Fibroblast of peridontal ligament (primary cell): ENCODE measurements around the gene CCDC88C.

Source experiments
- DNase-seq: peaks from one replicate; pipeline ENCODE4 v3.0.0-alpha.2; 2010; ENCODE audit errors: extremely low read depth

CCDC88C gene

DNA sequence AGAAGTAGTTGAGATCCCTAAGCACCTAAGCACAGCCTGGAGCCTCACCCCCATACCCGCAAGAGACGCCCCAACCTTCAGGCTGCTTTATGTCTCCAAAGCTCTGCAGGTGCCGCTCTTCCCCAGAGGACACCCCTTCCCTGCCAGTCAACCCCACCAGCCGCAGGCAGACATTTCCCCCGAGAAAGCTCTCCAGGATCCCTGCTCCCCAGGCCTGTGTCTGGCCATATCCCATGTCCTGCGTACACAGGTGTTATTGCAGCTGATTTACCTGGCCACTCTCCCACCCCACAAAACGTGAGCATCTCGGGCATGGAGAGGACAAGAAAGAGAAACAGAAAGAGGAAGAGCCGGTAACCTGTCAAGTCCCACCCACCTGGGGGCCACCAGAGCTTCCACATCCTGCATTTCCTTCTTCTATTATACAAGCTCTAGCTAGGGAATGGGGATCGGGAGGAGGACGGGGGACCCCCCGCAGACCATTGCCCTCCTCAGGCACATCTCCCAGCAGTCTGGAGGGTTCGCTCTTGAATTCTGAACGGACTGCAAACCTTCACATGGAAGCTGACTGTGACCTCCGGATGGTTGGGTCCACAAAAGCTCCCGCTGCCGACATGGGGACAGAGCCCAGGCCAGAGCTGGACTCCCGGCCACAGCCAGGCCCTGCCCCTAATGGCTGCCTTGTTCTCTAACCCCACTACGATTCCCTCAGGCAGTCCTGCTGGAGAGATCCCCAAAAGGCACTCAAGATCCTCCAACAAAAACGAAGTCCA lies 17.6 kb downstream of the CCDC88C start:
- no peak for DNase-seq

DNA sequence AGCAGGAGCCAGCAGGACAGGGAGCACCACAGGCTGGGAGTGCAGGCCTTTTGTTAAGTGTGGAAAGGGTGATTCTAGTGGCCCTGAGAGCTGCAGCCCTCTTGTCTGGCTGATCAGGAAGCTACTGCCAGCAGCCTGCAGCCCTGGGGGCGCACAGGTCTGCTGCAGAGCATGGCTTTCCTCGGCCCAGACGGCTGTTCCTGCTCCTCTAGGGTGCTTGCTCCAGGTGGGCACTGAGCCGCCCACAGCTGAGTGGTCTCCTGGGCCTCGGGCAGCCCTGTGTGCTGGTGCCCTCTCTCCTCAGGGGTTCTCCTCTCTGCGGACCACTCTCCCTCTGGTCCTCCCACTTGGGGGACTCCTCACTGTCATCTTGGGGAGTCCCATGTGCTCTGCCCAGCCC lies 18.9 kb downstream of the CCDC88C start:
- no peak for DNase-seq

DNA sequence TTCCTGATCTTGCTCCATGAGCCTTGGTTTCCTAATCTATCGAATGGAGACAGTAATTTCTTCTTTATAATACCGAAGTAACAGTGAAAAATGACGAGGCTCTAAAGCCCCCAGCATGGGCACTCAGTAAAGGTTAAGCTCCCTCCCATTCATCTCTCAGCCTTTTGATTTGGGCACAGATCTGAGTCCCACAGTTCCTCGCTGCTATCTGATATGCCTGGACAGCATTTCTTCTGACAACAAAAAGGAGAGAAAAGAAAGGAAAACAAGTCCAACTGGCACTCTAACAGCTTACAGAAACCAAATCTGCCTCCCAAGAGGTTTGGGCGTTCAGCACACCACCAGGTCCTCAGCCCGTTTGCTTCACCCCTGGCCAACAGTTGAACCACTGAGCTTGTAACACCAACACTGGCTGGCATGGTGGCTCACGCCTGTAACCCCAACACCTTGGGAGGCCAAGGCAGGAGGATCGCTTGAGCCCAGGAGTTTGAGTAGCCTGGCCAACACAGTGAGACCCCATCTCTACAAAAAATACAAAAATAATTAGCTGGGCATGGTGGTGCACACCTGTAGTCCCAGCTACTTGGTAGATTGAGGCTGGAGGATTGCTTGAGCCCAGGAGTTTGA lies 19.5 kb downstream of the CCDC88C start:
- DNase-seq: no peak

DNA sequence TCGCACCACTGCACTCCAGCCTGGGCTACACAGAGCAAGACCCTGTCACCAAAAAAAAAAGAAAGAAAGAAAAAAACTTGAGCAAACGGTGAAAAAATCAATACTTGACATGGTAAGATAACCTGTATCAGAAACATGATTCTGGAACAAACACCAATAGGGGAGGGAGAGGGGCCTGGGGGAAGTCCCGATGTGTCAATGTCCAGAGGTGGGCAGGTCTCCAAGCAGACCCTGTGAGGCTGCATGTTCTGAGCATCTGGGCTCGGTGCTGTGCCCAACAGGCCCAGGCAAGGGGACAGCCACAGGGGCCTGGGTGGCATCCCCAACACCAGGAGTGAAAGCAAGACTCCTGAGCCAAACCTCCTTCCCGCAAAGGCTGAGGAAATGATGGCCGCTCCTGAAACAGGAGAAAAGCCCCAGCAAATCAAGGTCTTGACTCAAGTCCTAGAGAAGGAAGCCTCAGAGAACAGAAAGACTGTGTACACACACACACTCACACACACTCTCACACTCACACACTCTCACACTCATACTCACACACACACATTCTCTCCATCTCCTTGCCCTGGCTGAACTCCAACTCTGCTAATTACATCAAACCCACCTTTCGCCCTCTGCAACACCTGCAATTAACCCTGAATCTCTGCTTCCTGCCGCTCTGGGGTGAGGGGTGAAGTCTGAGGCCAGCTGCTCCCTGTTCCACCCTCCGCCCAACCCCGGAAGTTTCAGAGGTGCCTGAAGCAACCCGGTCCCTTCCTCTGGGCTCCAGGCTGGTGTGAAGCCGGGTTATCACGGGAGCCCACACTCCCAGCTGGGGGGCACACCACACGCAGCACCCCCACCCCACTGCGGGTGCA lies 20.4 kb downstream of the CCDC88C start:
- DNase-seq: no peak

DNA sequence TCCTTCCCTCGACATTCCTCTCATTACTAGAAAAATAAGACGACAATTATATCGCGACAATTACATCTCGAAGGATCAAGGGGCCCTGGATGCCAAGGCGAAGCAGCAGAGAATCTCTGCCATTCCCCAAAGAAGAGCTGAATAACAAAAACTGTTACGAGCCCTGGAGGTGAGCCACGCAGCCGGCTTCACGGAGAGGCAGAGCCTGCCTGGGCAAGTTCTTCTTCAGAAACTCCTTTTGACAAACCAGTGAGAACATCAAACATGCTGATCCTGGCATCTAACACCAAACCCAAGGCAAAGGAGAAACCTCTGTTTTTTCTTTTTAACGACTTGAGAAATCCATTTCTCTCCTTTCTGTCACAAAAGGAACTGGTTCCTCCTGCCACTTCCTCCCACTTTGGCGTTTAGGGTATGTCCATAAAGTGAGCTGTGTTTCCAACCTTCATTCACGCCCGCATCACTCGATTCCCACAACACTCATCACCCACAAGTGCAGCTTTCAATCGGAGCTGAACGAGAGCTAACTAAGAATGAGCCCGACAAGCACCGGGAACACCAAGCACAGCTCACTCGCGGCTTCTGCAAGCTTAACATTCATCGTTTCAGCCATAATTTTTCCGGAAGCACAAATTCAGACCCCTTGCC lies 21.5 kb downstream of the CCDC88C start:
- peak; percentile 14 for DNase-seq

DNA sequence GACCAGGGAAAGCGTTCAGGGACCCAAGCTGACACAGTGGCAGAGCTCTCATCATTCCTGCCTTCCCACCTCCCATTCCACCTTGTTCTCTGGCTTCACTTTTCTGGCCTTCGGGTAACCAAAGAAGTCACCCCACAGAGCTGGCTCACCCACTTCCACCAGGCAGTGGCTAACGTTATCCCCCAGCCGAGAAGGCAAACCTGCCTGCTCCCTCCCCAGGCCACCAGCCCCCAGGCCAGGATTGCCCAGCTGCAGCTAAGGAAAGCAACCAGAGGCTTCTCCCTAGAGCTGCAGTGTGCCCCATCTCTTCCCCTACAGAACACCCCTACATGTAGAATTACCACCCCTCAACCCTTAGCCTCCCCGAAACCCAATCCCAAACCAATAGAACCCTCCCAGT lies 22.2 kb downstream of the CCDC88C start:
- DNase-seq: no peak

- DNase-seq: no peak
Observed at GRCh38 chr14:91394105-91395081, 23.2 kb downstream of the CCDC88C start.

GRCh38 chr14:91392623-91393303 lies 24.9 kb downstream of the CCDC88C start:
- no peak for DNase-seq

DNA sequence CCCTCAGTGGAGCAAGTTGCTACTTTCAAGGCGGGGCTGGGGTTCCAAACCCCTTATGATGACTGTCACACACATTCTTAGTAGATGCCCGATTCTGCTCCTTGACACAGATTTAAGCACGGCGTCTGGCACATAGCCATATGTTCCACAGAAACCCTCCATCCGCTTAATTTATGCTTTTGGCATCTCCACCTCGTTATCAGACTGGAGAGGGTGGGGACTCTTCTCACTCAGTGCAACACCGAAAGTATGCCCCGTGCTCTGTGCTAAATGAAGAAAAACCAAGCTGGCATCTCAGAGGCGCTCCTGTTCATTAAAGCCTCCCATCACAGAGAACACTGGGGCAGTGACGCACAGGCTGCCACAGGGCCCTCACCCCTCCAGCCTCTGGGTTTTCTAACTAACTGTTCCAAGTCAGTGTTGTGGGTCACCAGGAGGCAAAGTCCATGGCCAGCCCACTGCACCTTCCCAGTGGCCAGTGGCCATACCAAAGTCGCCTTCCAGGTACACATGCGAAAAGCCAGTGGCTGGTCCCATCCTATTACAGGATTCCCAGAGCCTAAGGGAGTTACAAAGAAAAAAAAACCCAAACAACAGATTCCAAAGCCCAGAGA lies 27.3 kb downstream of the CCDC88C start:
- DNase-seq: no peak

- DNase-seq: no peak
Observed at GRCh38 chr14:91389150-91389549, 28.5 kb downstream of the CCDC88C start.

DNA sequence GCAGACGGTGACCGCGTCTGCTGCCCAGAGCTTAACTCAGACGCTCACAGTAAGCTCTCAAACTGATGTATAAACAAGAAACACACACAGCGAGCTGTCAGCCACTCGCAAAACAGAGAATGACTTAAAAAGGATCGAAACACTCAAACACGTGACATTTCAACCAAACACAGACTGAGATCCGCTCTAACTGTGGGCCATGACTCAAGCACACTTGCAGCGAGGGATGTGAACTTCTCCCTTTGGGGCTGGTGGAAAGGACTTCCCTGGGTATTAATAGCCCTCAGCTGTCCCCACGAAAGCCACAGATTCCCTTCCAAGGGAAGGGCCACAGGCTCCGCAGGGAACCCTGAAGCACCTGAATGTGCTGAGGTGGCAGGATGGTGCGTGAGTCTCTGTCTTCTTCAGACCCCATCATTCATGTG lies 29.1 kb downstream of the CCDC88C start:
- no peak for DNase-seq

DNA sequence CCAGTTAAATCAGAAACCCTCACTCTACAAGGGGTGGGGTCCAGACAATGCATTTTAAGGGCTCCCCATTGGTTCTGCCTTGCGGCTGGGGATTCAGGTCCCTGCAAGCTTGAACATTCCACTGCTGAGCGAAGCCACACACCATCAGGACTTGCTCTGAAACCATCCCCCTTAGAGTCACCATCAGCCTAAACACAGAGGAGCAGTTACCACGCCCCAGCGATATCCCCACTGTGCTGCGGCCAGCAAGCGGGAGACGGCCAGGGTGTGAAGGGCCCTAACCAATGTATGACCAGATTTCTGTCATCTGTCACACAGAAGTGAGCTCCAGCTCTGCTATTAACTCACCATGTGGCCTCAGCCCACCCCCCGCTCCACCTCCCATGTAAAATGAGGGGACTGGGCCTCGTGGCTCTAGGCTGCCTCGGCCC lies 29.7 kb downstream of the CCDC88C start:
- DNase-seq: no peak

- peak; percentile 35 for DNase-seq
Observed at GRCh38 chr14:91387169-91387835, 30.3 kb downstream of the CCDC88C start.

DNA sequence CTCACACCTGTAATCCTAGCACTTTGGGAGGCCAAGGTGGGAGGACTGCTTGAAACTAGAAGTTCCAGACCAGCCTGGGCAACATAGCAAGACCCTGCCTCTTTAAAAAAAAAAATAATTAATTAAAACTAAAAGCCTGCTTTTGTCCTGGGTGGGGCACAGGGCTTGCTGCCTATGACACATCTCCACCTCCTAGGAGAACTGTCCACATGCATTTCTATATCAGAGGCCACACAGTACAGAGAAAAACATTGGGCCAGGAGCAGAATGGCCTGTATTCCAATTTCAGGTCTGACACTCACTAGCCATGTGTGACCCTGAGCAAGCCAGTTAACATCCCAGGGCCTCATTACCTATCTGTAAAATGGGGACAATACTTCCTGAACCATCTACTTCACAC lies 31.9 kb downstream of the CCDC88C start:
- DNase-seq: no peak

DNA sequence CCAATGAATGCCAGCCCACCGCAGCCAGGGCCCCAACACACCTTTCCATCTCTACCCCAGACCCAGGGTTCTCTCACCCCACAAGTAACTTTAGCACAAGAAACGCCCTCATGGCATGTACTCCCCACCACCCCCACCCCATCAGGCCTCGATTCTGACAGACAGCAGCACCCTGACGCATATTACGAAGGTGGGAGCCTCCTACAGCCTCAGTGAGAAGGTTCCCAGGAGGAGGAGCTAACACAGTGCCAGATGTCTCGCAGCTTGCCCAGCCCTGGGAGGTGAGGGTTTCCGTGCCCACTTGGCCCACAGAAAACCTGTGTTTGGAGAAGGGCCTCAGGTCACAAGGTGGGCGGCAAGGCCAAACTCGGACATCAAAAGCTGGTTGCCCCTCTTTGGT lies 32.4 kb downstream of the CCDC88C start:
- DNase-seq: no peak

GRCh38 chr14:91383439-91383838 lies 34.2 kb downstream of the CCDC88C start:
- DNase-seq: no peak

- no peak for DNase-seq
Observed at GRCh38 chr14:91381801-91382670, 35.6 kb downstream of the CCDC88C start.
